HEK293 (cell line): ENCODE results near the gene GPBP1.

Experiments used
- ZNF274 ChIP-seq, 2 experiments: fragments of 200-500 bp in 1 of 2; fragments of 450-650 bp in 1 of 2; sonication (Bioruptor generic) in 1 of 2; formaldehyde crosslinking in 1 of 2; IDR thresholded peaks; 2 replicates each; pipeline versions ENCODE4 v1.5.1 to v1.6.1; 2014 to 2016; ENCODE audit warnings: borderline replicate concordance in 1 of 2, inconsistent platforms in 1 of 2, low read length in 1 of 2, missing biosample characterization in 1 of 2, missing genetic modification characterization in 1 of 2
- ZNF292 ChIP-seq: fragments of 450-650 bp; formaldehyde crosslinking; IDR thresholded peaks from 2 replicates; pipeline ENCODE4 v1.5.1; 2016; ENCODE audit warnings: low read depth, missing biosample characterization, missing genetic modification characterization, borderline replicate concordance
- TF ChIP-seq, protein P1 (sequence below): fragments of 450-650 bp; formaldehyde crosslinking; IDR thresholded peaks from 2 replicates; pipeline ENCODE4 v1.5.1; 2016; ENCODE audit warnings: missing biosample characterization, missing genetic modification characterization

DNA sequence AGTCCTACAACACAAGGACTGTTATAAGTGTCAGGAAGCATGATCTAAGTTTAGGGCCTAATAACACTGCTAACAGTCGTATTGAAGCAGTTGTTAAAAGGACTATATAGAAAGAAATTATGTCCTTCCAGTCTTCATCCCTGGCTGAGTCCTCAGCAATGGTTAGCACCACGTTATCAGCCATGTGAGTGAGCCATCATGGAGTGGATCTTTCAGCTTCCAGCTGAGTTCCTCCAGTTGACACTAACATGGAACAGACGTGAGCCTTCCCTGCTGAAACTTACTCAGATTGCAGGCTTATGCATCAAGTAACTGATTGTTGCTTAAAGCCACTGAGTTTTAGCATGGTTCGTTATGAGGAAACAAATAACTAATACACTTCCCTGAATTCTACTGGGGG lies 21.5 kb upstream of the GPBP1 start:
- TF ChIP-seq ZNF292 (tag by site-specific recombination) = no peak
- TF ChIP-seq, protein P1, sequence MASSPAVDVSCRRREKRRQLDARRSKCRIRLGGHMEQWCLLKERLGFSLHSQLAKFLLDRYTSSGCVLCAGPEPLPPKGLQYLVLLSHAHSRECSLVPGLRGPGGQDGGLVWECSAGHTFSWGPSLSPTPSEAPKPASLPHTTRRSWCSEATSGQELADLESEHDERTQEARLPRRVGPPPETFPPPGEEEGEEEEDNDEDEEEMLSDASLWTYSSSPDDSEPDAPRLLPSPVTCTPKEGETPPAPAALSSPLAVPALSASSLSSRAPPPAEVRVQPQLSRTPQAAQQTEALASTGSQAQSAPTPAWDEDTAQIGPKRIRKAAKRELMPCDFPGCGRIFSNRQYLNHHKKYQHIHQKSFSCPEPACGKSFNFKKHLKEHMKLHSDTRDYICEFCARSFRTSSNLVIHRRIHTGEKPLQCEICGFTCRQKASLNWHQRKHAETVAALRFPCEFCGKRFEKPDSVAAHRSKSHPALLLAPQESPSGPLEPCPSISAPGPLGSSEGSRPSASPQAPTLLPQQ = no peak
- TF ChIP-seq ZNF274 (IDR thresholded peaks at IDR 0.05; ENCODE audit: low read length) = no peak
- TF ChIP-seq ZNF274 (tag by site-specific recombination; IDR thresholded peaks at IDR 0.05; ENCODE audit: borderline replicate concordance) = no peak
